LHCN-M2 (cell line): ENCODE measurements around the gene KRT85. TPM values are rescaled to one million over a fixed set of nuclear protein-coding genes. Genes with fewer than 3 reads are reported as not detected.
"Not testable (repeated sequence)": the region's sequence is repeated elsewhere in the genome, so short reads cannot be mapped to it uniquely, and the experiment has no call there.

Source experiments
- DNase-seq: peaks from one replicate; pipeline ENCODE4 v3.0.0-alpha.2; 2012; ENCODE audit warnings: low read depth
- total RNA-seq: library from RNA; depleted of rRNA; stranded (reverse); fragments of >200 nt; gene quantifications from 2 replicates; pipeline ENCODE4 v1.2.3, GENCODE V29; 2014

Gene KRT85
- total RNA-seq, 1 experiment from 2014 or later, result not detected

DNA sequence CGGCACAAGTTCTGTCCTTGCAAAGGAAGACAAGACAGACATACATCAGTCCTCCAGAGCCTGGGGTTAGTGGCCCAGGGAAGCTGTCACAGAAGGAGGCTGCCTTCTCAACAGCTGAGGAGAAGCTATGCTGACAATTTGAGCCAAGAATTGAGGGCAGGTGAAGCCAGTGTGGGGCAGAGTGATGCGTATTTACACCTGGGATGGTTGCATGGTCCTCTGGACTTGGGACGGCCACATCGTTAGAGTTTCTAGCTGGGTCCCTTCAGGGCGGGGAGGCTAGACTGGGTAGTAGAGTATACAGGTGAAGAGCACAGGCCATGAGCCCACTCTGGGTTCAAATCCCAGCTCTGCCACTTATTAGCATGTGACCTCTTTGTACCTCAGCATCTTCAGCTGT lies 16.5 kb downstream of the KRT85 start:
- no peak for DNase-seq

DNA sequence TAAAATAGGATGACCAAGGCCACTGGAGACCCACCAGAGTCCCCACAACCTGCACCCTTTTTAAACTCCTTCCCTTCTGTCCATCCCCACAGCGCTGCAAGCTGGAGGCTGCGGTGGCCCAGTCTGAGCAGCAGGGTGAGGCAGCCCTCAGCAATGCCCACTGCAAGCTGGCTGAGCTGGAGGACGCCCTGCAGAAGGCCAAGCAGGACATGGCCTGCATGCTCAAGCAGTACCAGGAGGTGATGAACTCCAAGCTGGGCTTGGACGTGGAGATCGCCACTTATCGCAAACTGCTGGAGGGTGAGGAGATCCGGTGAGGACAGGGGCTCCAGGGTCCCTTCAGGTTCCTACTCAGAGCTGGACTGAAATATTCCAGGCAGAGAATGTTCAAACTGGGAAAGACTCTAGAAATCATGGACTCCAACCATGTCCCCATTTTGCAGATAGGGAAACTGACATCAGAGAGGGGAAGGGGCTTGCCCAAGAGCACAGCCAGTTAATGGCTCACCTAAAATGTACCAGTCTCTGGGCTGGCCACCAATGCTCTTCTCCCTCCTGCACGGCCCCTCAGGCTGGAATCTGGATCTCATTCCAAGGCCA lies 17.2 kb downstream of the KRT85 start:
- no peak for DNase-seq

DNA sequence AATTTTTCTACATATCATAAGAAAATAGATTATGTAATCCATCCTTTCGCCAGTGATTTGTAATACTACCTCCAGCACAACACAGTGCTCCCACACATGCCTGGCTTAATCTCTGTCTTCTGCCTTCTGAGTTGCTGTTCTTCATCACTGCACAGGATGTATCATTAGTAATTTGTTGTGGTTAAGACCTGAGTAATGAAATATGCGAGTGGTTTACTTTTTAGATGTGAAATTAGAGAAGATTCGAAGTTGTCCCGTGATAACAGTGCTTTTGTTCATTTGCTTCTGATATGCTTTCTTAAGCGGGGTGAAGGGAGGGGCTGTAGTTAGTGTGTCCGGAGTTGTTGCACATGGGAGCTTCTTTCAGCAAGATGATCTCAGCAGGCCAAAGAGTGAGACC lies 18.1 kb downstream of the KRT85 start:
- peak; percentile 26 for DNase-seq

- DNase-seq, result peak; percentile 71
Measured at GRCh38 chr12:52347551-52348510, 19.4 kb downstream of the KRT85 start.

DNA sequence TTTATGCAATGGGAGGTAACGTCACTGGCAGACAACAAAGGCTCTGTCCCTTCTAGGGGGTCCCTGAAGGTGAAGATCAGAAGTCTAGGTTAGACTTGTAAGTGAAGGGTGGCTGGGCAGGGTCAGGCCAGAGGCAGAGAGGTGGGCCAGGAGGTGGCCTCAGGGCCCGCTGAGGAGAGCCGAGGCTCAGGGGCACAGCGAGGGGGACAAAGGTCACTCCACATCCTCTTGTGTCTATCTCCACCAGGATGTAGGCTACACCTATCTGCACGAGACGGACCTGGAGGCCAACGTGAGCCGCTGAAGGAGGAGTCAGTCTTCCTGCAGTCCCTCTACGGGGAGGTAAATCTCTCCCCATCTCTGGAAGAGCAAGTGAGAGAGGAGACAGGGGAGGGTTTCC lies 20.3 kb downstream of the KRT85 start:
- DNase-seq, result no peak

GRCh38 chr12:52346593-52346992 lies 20.7 kb downstream of the KRT85 start:
- no peak for DNase-seq

DNA sequence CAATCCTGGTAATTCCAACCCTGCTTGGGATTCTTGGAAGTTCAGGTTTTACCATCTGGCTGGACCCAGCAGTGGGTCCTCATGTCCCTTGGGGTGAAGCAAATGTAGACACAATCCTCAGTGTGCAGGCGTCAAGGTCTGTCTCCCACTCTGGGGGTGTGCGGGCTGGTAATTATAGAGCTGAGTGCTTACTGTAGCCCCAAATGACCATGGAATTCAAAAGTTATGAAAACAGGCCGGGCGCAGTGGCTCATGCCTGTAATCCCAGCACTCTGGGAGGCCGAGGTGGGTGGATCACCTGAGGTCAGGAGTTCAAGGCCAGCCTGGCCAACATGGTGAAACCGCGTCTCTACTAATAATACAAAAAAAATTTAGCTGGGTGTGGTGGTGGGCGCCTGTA lies 22.2 kb downstream of the KRT85 start:
- DNase-seq, result not testable (repeated sequence)

DNA sequence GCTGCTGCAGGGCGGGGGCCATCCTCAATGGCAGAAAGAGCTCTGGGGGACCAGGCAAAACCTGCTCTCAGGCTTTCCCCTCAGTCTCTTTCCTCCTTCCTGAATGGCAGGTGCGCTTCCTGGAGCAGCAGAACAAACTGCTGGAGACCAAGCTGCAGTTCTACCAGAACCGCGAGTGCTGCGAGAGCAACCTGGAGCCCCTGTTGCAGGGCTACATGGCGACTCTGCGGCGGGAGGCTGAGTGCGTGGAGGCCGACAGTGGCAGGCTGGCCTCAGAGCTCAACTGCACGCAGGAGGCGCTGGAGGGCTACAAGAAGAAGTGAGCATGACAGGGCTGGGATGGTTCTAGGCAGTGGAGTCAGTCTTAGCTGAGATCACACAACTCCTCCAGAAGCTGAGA lies 23.2 kb downstream of the KRT85 start:
- DNase-seq, result no peak

- no peak for DNase-seq
Measured at GRCh38 chr12:52343550-52343949, 23.7 kb downstream of the KRT85 start.

- DNase-seq, result no peak
Measured at GRCh38 chr12:52342781-52343490, 24.3 kb downstream of the KRT85 start.

DNA sequence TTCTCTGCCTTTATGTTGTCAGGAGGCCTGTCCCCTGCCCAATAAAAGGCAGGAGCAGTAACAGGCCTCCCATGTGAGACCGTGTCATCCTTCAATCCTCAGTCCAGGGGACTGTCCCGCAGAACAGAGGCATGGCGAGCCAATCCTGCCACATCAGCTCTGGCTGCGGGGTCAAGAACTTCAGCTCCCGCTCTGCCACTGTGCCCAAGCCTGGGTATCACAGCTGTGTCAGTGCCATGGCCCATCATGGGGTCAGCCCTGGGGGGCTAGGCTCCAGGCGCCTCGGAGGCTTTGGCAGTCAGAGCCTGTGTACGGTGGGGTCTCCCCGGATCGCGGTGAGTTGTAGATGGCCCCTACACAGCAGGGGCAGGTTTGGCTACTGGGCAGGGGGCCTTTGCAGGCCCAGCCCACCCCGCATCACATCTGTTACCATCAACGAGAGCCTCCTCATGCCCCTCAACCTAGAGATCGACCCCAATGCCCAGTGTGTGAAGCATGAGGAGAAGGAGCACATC lies 26.2 kb downstream of the KRT85 start:
- no peak for DNase-seq

- peak; percentile 54 for DNase-seq
Measured at GRCh38 chr12:52338241-52338960, 28.9 kb downstream of the KRT85 start.

- no peak for DNase-seq
Measured at GRCh38 chr12:52337054-52337453, 30.2 kb downstream of the KRT85 start.

DNA sequence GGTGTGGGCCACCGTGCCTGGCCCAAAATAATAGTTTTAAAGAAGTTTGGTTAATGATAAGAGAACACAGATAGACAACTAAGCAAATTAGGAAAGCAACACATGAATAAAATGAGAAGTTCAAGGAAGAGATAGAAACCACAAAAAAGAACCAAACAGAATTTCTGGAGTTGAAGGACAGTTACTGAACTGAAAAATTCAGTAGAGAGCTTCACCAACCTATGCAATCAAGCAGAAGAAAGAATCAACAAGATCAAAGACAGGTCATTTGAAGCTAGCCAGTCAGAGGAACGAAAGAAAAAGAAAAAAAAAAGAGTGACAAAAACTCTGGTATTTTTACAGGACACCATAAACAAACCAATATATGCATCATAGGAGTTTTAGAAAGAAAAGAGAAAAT lies 30.6 kb downstream of the KRT85 start:
- no peak for DNase-seq

- DNase-seq, result no peak
Measured at GRCh38 chr12:52335598-52336262, 31.6 kb downstream of the KRT85 start.

GRCh38 chr12:52334185-52334584 lies 33.1 kb downstream of the KRT85 start:
- no peak for DNase-seq

DNA sequence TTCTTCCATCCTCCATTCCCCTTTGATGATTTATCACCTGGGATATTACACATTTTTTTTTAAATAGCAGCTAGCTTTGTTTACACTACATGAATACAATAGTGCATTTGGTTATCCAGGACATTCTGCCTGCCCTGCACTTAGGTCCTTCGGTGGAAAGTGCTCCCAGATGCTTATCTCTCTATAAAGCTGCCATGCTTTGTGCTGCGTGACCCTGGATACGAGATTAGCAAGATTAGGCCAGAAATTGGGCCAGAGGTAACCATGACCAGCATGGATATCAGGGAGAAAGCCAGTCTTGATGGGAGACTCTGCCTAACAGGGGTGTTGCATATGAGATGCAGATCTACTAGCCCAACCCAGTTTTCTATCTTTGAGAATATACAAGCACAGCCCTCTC lies 34.0 kb downstream of the KRT85 start:
- no peak for DNase-seq

GRCh38 chr12:52332381-52332780 lies 34.9 kb downstream of the KRT85 start:
- DNase-seq, result no peak

DNA sequence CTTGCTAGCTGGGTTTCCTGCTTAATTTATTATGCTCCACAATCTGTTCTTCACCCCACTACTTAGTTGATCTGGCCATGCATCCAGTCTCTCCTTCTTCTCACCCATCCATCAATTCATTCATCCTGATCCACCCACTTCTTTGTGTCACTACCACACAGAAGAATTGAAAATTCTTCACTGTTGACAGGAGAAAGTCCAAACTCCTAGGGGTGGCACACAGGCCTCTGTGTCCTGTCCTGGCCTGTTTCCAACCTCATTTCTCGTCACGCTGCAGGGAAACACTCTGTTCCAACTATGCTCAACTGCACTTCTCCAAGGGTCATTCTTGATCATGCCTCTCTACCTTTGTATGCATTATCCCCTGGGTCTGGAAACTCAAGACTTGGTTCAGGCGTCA lies 35.4 kb downstream of the KRT85 start:
- no peak for DNase-seq

DNA sequence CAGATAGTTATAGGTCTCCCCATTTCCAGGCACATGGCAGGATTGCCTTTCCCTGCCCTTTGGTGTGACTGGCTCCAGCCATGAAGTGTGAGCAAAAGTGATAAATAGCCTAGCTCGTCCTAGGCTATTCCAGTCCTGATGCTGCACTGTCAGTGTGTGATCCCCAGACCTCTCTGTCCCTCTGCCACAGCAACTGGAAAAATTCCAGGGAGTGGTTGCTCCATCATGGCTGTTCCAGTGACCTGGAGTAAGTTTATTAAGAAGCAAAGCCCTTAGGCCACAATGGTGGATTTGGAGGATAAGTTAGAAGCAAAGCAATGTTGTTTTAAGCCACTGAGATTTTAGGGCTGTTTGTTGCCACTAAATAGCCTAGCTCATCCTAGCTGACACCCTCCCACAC lies 36.2 kb downstream of the KRT85 start:
- no peak for DNase-seq
